Activated CD8-positive, alpha-beta memory T cell treated with anti-CD3 and anti-CD28 coated beads for 48 hours (primary cell): ENCODE measurements around the gene RASSF1.
"Not testable (repeated sequence)": the region's sequence is repeated elsewhere in the genome, so short reads cannot be mapped to it uniquely, and the experiment has no call there.

ENCODE experiments used
- DNase-seq, 3 experiments: peaks; one replicate each; pipeline ENCODE4 v3.0.0-alpha.2; 2020; ENCODE audit warnings: low read depth in 2 of 3, low spot score in 2 of 3

Gene RASSF1

DNA sequence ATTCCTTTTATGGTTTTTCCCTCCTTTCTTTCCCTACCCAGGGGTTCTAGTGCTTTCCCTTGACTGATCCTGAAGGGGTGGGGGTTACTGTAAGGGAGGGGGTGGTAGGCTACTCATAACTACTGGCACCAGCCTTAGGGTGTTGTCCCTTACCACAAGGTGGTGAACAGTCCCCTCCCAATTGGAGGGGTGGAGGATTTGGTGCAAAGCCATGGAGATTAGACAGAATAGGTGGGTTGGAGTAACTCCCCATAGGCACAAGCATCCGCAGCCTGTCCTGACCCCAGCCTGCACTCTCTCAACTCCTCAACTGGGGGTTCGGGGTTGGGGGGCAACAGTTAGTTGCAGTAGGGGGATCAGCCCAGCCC lies 15.5 kb downstream of the RASSF1 start:
- no peak for DNase-seq

GRCh38 chr3:50324351-50325112 lies 16.1 kb downstream of the RASSF1 start:
- no peak for DNase-seq

DNA sequence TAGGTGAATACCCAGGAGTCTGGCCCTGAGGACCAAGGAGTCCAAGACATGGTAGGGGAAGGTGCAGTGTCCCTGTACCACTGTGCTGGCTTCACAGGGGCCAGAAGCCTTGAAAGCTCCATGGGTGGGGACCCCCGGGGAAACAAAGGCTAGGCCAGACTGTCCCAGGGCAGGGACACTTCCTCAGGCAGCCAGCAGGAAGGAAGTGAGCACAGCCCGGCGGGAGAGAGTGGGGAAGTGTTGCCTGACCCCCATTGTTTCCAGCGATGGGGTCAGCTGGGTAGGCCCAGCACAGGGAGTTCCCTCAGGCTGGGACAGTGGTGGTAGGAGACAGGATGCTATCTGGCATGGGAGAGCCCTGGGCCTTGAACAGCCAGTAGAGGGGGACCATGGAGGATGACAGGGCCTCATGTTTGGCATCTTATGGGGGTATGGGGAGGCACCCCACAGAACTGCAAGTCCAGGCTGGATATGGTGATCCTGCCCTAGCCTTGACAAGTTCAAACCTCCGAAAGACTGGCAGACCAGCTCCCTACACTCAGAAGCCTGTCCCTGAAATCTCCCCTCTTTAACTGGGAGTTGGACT lies 16.9 kb downstream of the RASSF1 start:
- DNase-seq, result no peak

GRCh38 chr3:50323092-50323600 lies 17.5 kb downstream of the RASSF1 start:
- DNase-seq, result no peak

- no peak for DNase-seq
Observed at GRCh38 chr3:50322386-50323091, 18.1 kb downstream of the RASSF1 start, which contains the start of gene HYAL2. Gene HYAL2 (minus strand): TSS chr3:50322745. CDS start chr3:50320489, 2,256 bp downstream.

DNA sequence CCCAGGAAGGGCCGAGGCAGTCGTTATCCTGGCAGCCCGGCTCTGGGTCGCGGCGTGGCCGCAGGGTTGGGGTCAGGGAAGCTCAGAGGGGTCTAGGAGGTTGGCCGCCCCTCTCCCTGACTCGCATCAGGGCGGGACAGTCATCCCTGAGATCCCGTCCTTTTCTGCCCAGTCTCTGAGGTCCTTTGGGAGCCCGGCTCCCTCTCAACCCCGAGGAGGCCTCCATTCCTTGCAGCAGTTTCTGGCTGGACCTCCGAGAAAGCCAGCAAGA lies 18.6 kb downstream of the RASSF1 start:
- no peak for DNase-seq

- DNase-seq, result peak in 2 of 3 experiments; percentile 67 to 78
Observed at GRCh38 chr3:50321336-50322114, 19.1 kb downstream of the RASSF1 start.

GRCh38 chr3:50320853-50321335 lies 19.7 kb downstream of the RASSF1 start:
- no peak for DNase-seq

GRCh38 chr3:50319894-50320625 lies 20.6 kb downstream of the RASSF1 start:
- DNase-seq, result no peak

DNA sequence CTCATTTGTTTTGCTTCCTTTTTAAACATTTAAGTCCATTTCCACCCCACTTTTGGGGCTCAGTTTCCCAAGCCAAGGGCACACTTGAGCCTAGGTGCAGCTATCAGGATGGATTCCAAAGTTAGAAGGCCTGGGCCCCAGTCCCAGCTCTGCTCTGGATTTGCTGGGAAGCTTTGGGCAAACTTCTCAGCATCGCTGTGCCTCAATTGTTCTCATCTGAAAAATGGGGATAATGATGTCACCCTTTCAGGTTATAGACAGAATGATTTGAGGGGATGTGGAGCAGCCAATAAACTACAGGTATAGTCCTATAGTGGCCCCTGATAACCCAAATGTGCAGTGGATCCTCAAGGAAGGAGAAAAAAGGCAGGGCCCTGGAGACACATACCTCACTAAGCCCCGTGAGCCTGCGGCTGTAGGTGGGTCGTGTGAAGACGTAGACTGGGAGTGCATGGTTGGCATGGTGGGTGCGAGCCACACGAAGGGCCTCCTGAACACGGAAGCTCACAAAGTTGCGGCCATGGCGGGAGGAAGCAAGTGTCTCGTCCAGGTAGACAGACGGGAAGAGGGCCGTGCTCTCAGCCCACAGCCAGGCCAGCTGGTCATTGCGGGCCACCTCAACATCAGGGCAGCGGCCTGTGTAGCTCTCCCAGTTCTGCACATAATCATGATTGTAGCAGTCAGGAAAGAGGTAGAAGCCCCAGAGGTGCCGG lies 21.3 kb downstream of the RASSF1 start:
- no peak for DNase-seq

DNA sequence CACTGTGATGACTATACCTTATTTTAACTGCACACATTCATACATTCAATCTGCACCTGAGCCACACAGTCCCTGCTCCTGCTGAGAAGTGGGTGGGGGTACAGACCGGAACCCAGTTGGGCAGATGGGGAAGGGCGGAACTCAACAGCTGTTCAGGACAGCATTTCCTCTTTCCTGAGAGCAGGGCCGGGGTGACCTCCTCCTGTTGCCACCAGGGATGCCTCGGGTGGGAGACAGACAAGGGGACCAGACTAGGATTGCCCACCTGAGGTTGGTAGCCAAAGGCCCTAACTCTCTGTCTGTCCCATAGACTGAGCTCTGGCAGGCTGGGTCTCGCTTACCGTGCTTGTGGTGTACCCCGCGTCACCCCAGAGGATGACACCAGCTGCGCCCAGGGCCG lies 22.0 kb downstream of the RASSF1 start:
- no peak for DNase-seq

GRCh38 chr3:50318163-50318562 lies 22.5 kb downstream of the RASSF1 start:
- DNase-seq, result no peak

DNA sequence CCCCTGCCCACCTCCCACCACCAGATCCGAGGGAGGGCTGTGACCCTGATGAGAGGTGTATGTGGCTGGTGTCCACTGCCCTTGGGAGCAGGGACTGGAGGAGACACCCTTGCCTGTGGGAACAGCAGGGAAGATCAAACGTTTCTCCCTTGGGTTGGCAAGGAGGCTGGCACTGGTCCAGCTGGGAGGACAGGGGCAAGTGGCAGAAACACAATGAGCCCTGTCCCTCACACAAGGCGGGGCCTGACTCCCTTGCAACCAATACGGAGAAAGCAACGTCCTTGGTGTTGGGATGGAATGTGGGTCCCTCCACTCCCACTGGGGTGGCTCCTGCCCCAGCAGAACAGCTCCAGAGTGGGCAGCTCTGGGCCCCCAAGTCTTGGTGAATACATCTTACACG lies 23.3 kb downstream of the RASSF1 start:
- no peak for DNase-seq

- no peak for DNase-seq
Observed at GRCh38 chr3:50316657-50317242, 23.9 kb downstream of the RASSF1 start.

DNA sequence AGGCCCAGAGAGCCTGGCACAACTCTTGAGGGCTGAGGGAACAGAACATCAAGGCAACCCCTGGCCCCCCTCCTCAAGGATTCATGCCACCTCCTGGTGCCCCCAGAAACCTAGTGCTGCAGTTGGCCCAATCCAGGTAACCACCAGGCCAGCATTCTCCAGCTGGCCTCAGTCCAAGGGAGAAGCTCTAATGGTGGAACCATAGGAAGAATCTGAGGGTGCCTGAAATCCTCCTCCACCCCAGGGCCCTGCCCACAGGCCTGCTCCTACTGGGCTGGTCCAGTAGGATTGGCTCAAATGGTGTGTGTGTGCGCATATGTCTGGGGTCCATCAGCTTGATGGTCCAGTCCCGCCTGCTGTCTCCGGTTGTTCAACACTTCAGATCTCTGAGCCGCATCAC lies 25.8 kb downstream of the RASSF1 start:
- no peak for DNase-seq

- DNase-seq, result no peak
Observed at GRCh38 chr3:50314342-50314741, 26.3 kb downstream of the RASSF1 start.

GRCh38 chr3:50312041-50312440 lies 28.6 kb downstream of the RASSF1 start:
- DNase-seq, result not testable (repeated sequence)

- DNase-seq, result no peak
Observed at GRCh38 chr3:50304601-50305000, 36.0 kb downstream of the RASSF1 start.

- no peak for DNase-seq
Observed at GRCh38 chr3:50303013-50303815, 37.4 kb downstream of the RASSF1 start, which contains the start of gene HYAL1. Gene HYAL1 (minus strand): TSS chr3:50303574. CDS start chr3:50302956, 618 bp downstream.
